NCI-H526 treated with DMSO at 0.1 percent for 48 hours (cell line): ENCODE data around the gene SIRT2.

Experiments
- DNase-seq: peaks from one replicate; lab custom pipeline; 2025; lab: John Stamatoyannopoulos, UW

Gene SIRT2

DNA sequence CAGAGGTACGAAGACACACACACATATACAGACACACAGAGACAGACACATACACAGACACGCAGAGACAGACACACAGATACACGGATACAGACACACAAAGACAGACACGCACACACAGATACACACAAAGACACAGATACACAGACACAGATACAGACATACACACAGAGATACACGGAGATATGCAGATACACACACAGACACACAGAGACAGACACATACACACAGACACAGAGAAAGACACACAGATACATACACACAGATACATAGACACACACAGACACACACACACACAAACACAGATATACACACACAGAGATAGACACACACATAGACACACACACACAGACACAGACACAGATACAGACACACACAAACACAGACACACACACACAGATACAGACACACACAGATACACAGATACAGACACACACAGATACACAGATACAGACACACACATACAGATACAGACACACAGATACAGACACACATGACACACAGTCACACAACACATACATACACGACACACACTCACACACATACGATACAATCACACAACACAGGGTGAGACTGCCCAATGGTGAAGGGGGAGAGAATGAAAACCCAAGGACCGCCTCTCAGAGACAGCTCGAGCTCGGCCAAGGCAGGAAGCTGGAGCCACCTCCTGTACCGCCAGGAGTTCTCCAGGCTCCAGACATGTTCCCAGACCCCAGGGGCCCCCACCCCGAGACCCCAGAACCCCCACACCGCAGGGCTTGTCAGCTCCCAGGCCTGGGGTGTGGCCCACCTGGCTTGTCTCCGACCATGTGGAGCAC lies 21.4 kb upstream of the SIRT2 start:
- no peak for DNase-seq

DNA sequence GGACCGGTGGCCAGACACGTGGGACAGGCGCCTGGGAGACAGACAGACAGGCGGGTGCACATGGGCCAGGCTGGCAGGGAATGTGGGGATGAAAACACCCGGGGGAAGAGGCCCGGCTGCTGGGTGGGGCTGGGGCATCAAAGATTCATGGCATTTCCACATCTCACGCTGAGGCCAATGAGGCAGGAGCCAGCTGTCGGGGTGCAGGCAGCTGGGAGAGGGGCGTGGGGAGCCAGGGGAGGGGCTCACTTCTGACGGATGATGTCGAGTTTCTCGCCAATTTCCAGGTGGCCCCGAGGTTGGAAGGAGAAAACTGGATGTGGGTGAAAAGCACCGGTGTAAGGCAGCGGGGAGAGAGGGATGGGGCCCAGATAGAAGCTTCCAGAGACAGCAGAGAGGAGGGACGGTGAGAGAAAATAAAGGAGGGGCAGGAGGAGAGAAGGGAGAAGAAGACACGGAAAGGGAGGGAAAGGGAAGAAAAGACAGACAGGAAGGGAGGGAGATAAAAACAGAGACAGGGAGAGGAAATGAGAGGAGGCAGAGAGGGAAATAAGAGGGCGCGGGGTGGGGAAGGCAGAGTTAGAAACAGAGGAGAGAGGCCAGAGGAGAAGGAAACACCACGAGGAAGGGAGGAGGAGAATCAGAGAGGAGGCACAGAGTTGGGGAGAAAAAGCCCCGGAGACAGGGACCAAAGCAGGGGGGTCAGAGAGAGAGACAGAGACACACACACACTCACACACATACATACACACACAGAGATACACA lies 20.6 kb upstream of the SIRT2 start:
- DNase-seq: no peak

DNA sequence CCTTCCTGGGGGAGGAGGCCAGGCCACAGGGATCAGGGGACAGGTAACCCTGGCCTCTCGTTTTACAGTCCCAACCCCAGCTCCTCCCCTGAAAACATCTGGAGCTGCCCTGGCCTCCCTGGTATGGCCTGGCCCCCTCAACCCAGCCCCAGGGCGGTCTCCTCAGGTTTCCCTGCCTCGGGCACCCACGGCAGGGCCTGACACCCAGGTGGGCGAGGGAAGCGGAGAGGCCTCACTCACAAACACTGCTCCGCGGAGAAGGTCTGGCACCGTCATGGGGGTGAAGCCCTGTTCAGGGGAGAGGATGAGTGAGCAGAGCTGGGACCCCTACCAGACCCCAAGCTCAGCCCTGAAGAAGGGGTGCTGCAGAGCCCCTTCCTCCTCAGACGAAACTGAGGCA lies 19.1 kb upstream of the SIRT2 start:
- no peak for DNase-seq

DNA sequence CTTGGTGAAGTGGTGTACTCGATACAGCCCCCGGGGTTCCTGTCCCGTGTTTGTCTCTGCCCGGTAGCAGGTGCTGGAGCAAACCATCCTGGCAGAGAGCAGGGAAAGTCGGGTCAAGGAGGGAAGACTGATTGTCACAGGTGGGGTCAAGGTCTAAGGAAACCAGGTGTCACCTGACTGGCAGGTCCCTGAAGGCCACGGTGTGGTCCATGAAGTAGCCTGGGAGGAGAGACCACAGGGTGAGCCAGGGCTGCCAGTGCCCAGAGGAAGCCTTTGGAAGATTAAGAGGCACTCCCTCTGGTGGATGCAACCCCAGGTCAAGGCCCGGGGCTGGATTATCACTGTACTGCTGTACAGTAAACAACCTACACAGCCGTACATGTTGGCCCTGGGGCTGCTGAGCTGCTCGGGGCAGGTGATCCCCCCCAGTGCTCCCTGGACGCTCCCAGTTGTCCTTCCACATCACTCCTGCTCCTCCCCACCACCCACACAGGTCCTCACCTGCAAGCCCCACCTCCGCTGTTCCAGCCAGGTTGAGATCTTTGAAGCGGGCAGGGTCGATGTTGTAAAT lies 18.6 kb upstream of the SIRT2 start:
- DNase-seq: no peak

DNA sequence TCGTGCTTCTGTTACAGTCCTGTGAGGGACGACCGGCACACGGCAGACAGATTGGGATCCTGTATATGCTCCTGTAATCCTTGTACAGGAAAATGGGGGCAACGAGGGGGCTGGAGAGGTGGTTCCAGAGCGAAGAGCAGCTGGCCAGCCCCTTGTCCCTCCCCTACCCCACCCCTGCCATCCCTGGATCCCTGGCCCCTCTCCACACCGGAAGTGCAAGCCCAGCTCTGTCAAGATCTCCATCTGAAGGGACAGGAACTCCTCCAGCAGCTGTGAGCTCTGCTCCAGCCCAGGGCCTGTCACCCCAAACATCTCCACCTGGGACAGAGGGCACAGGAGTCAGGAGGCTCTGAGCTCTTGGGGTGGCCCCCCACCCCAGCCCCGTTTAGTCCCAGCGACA lies 18.1 kb upstream of the SIRT2 start:
- DNase-seq: no peak

DNA sequence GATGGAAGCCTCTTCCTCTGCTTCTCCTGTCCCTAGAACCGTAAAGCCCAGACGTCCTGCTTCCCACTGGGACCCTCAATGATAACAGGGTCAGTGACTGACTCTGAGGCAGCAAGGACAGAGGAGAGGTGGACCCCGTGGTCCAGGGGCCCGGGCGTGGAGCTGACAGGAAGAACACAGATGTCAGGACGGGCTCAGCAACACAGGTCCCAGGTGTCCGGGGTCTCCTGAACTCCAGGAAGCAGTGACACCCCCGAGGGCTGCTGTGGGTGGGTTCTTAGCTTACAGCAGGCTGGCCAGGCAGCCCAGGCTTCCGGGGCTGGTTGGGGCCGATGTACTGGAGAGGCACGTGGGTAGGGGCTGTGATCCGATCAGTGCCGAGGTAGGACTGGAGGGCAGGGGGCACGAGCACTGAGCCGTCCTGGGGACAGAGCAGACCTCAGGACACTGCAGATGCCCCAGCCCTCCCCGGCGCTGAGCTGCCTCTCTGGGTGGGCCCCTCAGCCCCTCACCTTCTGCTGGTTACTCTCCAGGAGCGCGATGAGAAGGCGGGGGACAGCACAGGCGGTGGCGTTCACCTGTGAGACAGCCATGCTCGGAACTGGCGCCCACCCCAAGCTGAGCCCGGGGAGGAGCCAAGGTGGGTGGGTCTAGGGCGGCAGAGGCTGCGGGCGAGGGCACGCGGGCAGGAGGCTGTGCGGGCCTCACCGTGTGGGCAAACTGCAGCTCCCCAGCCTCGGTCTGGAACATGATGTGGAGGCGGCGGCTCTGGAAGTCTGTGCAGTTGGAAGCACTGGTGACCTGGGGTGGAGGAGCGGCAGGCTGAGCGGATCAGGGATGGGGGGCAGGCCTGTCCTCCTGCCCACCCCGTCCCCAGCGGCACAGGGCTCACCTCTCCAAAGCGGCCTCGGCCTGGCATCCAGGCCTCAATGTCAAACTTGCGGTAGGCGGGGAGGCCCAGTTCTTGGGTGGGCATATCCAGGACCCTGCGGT lies 16.2 kb upstream of the SIRT2 start:
- DNase-seq: no peak

DNA sequence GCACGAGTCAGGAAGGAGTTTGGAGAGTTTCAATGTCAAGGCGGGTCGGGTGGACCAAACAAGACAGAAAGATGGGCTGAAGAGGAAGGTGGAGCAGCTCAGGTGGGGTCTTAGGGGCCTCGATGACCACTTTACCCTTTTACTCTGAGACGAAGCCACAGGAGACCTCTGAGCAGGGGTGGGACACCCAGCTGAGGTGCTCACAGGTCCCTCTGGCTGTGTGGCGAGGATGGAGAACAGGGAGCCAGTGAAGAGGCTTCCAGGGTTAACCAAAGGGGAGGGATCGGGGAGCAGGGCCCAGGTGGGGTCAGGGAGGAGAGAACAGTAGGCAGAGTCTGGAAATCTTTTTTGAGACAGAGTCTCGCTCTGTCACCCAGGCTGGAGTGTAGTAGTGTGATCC lies 14.5 kb upstream of the SIRT2 start:
- DNase-seq: no peak

DNA sequence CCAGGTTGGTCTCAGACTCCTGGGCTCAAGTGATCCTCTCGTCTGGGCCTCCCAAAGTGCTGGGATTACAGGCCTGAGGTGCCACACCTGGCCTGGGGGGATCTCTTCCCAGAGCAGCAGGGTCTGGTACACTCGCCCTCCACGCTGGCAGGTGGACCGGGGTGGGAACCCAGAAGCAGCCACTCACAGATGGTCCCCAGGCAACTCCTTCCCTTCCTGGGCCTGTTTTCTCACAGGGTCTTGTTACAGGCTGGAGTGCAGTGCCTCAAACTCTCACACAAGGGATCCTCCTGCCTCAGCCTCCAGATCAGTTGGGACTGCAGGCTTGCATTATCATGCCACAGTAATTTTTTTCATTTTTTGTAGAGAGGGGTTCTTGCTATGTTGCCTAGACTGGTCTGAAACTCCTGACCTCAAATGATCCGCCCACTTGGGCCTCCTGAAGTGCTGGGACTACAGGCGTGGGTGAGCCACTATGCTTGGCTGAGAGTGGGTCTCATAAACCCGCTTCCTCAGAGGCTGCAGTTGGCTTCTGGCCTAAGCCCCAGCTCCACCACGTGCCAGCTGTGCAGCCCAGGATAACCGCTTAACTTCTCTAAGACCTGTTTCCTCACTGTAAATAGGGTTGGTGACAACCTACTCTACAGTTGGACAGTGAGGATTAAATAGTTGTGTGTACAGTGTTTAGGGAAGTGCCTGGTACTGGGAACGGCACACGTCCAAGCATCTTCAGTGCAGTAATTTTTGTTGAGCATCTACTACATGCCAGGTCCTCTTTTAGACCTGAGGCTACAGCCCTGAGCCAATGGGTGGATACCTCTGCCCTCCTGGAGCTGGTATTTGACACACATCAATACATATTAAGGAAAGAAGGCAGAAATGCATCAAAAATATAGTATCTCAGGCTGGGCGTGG lies 13.4 kb upstream of the SIRT2 start:
- no peak for DNase-seq

DNA sequence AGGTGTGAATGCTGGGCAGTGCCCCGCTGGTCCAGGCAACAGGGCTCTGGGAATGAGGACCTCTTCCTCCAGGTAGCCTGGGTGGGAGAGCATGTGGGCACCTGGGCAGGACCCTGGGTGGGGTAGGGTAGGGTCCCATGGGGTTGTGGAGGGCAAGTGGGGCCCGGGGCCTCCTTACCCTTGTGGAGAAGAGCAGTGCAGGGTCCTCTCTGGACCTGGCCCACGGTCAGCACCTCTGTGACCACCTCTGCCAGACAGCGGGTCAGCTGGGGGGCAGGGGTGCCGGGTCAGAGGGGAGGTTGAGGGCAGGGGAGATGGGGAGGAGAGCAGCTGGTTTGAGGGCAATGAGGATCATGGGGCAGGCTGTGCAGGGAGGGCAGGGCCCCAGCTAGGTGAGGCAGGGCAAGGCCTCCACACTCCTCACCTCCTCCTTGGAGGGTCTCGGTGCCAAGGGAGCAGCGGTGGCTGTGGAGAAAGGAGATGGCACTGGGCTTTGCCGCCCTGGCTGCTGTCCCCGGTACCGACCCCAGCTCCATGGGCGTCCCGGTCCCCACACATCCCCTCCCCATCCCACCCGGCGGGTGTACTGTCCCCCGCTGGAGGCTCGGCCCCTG lies 12.1 kb upstream of the SIRT2 start:
- DNase-seq: no peak

DNA sequence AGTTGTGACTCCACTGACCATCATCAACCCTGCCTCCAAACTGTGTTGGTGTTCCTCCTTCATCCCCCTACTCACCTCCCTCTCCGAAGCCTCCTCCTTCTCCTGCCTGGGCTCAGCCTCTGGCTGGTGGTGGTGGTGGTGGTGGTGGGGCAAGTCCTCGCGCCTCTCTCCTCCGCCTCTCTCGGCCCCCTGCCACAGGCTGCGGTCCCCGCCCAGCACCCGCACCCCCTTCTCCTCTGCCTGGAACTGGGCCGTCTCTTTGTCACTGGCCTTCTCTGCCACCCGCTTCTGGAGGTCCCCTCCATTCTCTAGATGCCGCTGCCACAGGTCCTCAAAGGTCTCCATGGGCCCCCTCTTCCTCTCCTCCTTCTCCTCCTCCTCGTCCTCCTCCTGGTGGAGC lies 11.1 kb upstream of the SIRT2 start:
- DNase-seq: no peak

DNA sequence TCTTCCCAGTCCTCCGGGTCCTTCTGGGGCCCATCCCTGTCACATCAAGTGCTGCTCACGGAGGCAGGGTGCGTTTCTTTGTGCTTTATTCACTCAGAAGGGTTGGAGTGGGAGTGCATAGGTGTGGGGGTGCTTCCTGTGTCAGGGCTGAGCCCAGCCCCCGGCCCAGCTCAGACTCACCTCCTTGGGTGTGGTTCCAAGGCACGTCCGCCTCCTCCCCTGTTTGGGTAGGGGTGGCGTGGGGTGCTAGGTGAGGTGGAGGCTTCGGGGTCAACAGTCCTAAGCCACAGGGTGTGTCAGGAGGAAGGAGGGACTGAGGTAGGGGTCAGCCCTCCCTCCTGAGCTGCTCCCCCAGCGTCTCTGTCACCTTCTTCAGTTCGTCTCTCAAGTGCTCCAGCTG lies 9.5 kb upstream of the SIRT2 start:
- no peak for DNase-seq

DNA sequence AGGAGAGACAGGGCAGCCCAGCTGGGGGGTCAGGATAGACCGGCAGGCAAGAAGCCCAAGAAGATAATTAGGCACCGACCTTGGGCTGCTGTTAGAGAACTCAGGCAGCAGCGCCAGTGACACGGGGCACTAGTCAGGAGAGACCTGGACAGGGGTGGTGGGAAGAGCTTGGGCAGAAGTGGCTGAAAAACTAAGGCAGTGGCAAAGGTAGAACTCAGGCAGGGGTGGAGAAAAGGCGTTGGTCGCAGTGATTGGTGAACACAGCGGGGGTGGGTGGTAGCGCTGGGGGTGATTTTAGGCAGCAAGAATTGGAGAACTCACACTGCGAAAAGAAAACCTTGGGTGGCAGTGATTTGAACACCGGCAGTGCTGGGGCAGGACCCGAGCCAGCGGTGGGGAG lies 8.3 kb upstream of the SIRT2 start:
- DNase-seq: no peak

DNA sequence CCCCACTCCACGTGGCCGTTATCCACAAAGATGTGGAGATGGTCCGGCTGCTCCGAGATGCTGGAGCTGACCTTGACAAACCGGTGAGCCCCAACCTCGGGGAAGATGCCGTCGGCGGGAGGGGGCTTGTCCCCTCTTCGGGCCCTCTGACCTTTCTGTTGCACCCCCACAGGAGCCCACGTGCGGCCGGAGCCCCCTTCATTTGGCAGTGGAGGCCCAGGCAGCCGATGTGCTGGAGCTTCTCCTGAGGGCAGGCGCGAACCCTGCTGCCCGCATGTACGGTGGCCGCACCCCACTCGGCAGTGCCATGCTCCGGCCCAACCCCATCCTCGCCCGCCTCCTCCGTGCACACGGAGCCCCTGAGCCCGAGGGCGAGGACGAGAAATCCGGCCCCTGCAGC lies 7.8 kb upstream of the SIRT2 start:
- no peak for DNase-seq

DNA sequence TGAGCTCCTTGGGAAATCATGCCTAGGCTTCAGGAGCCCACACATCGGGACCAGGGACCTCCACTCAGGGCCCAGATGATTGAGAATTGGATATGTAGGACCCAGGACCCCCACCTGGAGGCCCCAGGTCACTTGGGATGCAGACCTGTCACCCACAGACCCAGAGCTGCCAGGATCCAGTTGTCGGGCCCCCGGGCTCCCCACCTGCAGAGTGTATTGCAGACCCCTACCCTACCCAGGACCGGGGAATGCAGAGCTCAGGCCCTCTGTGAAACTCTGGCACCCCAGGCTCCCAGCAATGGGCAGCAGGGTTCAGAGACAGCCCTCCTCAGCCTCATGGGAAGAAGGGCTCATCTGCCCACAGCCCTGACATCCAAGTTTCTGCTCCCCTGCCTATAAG lies 6.2 kb upstream of the SIRT2 start:
- no peak for DNase-seq

DNA sequence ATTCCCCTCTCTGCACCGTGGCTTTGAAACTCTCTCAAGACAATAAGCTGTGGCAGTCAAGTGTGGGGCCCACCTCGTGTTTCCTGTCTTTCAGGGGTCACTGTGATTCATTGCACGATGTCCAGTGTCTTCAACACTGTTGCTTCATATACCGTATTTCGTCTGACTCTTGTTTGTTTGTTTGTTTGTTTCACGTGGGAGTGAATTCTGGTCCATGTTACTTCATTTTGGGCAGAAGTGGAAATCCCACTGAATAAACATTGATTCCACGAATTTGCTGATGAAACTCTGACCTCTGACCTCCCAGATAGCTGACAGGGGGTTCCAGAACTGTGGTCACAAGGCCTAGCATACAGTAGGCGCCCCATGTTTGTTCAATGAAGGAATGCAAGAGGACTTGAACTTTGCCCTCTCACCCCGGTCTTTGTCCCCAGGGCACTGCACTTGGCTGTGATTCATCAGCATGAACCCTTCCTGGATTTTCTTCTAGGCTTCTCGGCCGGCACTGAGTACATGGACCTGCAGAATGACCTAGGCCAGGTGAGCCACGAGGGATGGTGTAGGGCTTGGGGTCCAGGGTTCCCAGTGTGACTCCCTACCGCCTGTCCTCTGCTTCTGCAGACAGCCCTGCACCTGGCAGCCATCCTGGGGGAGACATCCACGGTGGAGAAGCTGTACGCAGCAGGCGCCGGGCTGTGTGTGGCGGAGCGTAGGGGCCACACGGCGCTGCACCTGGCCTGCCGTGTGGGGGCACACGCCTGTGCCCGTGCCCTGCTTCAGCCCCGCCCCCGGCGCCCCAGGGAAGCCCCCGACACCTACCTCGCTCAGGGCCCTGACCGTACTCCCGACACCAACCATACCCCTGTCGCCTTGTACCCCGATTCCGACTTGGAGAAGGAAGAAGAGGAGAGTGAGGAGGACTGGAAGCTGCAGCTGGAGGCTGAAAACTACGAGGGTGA lies 5.4 kb upstream of the SIRT2 start:
- no peak for DNase-seq

DNA sequence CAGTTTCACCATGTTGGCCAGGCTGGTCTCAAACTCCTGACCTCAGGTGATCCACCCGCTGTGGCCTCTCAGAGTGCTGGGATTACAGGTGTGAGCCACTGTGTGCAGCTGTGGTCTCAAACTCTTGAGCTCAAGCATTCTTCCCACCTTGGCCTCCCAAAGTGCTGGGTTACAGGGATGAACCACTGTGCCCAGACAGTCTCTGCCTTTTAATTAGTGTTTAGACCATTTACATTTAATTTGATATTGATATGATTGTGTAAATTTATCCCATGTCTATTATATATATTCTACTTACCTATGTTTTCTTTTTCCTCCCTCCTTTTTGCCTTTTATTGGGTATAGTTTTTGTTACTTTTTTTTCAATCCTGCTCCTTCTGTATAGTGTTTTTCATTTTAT lies 2.3 kb upstream of the SIRT2 start:
- DNase-seq: no peak

DNA sequence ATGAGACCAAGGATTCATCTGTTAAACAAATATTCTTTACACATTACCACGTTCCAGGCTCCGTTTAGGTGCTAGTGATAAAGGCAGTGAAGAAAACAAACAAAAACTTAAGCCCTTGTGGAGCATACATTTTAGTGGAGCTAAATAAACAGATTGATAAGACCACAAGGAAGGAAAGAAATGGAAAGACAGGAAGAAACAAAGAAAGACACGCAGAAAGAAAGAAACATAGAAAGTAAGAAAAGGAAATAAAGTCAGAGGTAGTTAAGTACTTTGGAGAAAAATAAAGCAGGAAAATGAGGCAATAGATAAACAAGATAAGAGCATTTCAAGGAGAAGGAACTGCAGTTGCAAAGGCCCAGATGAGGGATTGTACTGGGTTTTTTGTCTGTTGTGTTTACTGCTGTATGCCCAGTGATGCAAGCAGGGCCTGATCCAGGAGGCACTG lies 1.3 kb upstream of the SIRT2 start:
- no peak for DNase-seq

DNA sequence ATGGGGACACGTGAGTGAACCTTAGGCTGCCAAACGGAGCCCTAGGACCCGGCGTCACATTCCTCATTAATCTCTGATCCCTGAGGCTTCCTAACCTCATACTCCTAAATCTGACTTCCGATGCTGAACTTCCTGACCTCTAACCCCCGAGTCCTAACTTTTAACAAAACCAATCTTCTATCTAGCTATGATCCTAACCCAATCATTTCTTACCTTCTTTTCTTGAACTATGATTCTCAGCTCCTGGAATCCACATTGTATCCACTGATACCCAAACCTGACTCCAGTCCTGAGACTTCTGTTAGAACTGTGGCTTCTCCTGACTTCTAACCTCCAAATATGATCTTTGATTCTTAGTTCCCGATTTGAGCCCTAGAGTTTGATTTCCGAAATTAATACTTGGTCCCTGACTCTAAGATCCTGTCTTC lies 798 bp upstream of the SIRT2 start:
- no peak for DNase-seq

DNA sequence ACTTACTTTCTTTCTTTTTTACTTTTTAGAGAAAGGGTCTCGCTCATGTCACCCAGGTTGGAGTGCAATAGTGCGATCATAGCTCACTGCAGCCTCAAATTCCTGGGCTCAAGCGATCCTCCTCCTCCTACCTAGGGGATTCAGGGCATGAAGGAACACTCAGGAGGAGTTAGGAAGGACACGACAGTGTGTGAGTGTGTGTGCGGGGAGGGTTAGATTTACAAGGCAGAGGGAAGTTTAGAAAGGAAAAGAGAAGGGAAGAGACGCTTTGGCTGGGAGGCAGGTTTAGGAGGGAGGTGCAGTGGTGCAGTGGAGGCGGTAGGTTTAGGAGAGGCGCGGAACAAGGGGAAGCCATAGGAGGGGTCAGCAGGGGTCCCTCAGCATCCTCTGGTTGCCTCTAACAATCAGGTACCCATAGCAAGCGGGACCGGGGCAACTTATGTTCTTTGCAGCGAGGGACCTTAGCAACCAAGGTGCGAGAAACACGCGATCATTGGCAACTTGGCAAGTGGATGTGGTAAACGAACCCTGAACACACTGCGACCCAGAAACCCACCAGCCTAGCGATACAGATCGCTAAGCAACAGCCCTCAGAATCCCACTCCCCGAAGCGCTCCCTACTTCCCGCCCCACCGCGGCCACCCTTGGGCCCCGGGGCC lies 501 bp downstream of the SIRT2 start:
- no peak for DNase-seq
